Measurements from ENCODE around the gene CYP24A1.
"Not testable (repeated sequence)": the region's sequence is repeated elsewhere in the genome, so short reads cannot be mapped to it uniquely, and the experiment has no call there.

CYP24A1 gene

GRCh38 chr20:54132612-54133433, 41.0 kb downstream of the CYP24A1 start:
- DNase-seq: peak; percentile 99

DNA sequence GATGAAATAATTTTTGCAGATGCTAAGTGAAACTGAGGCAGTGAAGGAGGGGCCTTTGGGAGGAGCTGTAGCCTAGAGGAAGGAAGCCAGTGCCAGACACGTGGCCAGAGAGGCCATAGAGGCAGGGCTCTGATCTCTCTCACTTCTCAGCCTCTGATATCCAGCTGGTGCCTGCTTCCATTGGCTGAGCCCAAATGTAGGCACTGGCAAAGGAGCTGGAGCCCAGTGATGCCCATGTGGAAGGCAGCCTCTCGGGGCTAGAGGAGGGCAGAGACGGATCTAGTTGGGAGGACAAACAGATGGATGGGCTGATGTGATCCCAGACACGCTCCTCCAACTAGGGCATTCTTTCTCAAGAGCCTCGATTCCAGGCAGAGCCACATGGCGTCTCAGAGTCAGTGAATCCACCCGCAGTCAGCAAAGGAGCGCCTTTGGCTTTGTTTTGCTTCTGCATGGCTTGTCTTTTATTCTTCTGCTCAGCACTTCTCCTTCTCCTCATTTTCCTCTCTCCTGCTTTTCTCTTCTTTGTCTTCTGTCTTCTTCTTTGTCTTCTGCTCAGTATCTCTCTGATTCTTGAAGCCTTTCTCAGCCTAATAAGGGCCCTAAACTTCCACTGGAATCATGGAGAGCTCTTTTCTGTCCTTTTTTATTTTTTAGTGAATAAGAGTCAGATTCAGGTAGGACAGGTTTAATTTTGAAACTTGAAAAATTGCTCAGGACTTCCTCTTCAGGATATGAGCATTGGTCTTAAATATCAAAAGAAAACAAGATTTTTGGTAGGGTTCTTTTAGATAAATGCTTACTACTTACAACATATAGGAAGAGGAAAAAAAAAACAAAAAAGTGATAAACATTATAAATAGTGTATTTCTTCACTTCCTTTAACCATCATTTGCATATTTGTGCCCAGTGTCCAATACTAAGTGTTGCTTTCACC, 41.8 kb downstream of the CYP24A1 start:
- DNase-seq: no peak

DNA sequence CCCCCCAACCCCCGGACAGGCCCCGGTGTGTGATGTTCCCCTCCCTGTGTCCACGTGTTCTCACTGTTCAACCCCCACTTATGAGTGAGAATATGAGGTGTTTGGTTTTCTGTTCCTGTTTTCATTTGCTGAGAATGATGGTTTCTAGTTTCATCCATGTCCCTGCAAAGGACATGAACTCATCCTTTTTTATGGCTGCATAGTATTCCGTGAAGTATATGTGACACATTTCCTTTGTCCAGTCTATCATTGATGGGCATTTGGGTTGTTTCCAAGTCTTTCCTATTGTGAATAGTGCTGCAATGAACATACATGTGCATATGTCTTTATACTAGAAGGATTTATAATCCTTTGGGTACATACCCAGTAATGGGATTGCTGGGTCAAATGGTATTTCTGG, 42.7 kb downstream of the CYP24A1 start:
- not testable (repeated sequence) for DNase-seq

GRCh38 chr20:54129350-54129749, 44.4 kb downstream of the CYP24A1 start:
- no peak for DNase-seq

DNA sequence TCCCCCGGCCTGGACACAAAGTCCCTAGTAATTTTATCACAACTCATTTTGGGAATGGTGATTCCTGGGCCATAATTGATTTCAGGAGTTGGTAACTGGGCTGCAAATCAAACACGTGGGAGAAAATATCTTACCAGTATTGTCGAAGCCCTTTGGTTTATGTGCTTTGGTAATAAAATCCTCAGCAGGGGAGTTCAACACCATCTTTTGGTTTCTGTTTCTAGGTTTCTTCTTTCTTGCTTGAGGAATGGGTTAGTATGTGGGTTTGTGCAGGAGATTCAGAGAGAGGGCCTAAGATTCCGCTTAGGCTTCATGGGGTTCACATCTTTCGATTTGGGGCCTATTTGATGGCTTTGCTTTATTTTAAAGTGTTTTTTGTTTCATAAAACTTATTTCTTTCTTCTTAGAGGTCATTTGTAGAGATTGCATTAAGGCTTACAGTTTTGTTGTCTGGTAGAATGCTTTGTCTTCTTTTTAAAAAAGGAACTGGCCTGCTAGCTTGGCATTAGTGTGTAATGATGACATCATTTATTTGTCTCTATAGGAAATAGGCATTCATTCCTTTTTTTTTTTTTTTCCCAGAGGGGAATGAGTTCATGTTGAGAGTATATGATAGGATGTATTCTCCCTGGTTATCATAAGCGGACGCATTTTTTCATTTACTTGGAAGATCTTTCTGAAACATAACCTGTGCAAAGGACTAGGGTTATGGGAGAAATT, 45.8 kb downstream of the CYP24A1 start:
- peak; percentile 34 for DNase-seq

DNA sequence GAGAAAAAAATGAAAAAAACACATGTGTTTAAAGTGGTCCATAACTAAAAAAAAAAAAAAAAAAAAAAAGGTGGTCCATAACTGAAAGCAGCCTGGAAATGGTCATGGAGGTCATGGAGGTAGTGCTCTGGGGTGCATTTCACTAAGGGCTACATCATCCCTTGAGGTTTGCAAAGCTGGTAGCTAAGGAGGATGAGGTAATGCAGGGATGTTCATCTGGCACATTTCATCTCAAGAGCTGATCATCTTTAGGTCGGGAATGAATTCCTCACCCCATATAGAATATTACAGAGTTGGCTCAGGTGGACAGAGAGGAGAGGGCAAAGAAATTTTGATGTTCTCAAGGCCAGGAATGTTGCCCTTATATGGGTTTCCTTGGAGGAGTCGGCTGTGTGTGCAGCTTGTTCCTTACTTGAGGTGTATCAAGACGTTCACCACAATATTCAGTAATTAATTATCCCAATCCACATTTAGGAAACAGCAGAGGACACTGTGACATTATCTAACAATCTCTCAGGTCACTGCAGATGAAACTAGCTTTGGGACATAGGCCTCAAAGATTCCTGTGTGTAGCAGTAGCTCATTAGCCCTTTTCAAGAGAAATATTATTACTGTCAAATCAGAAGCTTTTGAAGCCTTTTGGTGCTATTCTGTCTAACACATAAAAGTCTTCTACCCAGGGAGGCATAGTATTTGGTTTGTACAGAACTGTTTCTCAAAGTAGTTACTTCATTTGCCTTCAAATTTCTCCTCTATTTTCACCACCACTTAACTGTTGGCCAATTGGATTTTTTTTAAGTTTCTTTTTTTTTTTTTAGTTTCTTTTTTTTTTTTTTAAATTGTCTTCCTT, 46.8 kb downstream of the CYP24A1 start:
- no peak for DNase-seq

DNA sequence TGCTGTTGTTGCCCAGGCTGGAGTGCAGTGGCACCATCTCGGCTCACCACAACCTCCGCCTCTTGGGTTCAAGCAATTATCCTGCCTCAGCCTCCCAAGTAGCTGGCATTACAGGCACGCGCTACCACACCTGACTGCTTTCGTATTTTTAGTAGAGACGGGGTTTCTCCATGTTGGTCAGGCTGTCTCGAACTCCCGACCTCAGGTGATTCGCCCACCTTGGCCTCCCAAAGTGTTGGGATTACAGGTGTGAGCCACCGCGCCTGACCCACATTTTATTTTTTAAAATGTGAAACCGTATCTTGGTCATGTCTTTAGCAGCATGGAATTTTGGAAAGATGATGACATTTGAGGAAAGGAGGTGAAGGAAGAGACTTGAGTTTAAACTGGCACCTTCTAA, 47.5 kb downstream of the CYP24A1 start:
- not testable (repeated sequence) for DNase-seq

GRCh38 chr20:54123587-54124180, 50.1 kb downstream of the CYP24A1 start:
- DNase-seq: peak; percentile 98

DNA sequence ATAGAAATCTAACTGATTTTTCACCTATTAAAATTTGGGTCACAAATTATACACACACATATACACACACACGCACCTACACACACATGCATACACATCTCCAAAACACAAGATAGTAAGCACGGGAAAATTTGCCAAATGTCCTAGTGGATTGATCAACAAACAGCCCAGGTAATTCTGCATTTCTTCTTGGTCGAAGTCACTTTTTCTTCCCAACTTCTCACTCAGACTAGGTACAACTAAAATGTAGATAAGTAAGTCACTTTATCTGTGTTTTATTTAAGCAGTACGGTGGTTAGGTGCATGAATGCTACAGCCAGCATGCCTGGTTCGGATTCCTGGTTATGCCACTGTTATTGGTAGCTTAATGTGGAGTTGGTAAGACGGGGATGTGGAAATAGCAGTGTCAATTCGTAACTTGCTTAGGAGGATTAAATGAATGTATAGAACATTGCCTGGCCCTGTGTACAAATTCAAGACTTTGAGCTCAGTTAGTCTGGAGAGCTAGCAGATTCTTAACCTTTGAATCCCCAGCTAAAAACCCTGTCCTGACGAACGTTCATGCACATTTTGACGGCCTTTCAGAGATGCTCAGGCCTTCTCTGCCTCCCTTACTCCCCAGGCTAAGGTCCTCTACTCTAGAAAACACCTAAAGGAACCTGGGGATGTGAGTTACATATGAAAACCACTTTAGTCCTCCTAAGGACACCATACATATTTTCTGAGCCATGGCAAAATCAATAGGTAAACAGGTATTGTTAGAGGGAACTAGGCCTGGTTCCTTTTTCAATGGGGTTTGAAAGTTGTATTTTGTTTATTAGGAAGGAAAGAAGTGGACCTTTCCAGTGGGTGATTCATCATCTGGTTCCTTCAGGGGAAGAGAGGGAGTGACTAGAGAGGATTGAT, 50.9 kb downstream of the CYP24A1 start:
- DNase-seq: no peak

DNA sequence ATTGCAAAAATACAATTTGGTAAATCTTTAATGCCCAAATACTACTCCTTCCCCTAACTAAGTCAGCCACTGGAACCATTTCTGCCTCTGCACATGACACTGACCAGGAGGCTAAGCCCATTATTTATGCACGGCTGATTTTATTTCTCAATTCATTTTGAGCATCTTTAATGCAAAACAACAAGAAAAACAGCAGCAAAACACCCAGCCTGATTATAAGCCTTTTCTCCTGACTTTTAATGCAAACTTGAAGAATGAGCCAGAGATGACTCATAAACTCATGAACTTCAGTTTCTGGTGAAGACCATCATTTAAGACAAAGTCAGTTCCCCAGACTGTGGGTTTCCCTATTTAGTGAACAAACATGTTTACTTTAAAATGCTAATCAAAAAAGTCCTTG, 51.6 kb downstream of the CYP24A1 start:
- DNase-seq: peak; percentile 51

- DNase-seq: no peak
These were observed 54.0 kb downstream of the CYP24A1 start for GRCh38 chr20:54119744-54120143.

GRCh38 chr20:54118220-54119001, 55.4 kb downstream of the CYP24A1 start:
- DNase-seq: no peak

GRCh38 chr20:54116550-54117235, 57.1 kb downstream of the CYP24A1 start:
- no peak for DNase-seq

DNA sequence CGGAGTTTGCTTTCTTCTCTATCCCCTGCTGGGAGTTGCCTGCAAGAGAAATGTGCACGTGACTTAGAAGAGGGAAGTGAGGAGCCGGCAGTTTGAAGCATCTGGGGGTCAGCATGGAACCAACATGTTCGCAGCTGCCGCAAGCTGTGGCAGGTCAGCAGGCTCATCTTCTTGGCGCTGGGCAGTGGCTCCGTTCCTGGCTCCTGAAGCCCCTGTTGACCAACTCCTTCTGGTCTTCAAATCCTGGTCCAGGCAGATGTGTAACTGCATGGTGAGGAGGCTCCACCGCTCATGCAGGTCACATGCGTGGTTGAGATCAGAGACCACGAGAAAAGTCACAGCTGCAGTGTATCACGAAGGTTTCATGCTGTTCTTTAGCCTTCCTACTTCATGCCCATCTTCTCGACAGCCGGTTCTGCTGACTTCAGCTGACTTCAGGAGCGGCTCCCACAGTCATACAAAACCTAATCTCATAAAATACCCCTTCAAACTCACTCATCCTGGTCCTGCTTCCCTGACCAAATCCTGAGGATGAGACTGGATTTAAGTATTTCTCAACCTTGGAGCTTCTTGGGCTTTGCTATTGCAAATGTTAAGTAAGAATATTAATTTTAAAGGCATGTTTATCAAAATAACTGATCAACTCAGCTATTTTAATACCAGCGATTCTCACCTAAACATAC, 58.5 kb downstream of the CYP24A1 start:
- DNase-seq: peak; percentile 25

- no peak for DNase-seq
These were observed 59.7 kb downstream of the CYP24A1 start for GRCh38 chr20:54114109-54114508.

DNA sequence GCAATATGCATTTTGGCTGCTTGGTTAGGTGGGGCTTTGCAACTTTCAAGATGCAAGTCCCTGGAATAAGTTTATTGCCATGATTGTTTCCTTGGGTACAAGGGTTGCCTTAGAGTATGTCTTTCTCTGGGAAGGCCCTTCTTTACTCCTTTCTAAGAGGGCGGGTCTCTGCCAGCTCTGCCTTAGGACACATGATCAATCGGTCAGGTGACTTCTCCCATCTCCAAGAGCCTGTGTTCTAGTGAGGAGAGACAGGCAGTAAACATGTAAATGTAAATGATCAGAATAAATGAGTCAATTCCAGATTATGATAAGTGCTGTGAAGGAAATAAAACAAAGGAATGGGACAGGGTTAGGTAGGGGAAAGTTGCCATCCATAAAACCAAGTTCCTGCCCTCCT, 60.2 kb downstream of the CYP24A1 start:
- DNase-seq: no peak

DNA sequence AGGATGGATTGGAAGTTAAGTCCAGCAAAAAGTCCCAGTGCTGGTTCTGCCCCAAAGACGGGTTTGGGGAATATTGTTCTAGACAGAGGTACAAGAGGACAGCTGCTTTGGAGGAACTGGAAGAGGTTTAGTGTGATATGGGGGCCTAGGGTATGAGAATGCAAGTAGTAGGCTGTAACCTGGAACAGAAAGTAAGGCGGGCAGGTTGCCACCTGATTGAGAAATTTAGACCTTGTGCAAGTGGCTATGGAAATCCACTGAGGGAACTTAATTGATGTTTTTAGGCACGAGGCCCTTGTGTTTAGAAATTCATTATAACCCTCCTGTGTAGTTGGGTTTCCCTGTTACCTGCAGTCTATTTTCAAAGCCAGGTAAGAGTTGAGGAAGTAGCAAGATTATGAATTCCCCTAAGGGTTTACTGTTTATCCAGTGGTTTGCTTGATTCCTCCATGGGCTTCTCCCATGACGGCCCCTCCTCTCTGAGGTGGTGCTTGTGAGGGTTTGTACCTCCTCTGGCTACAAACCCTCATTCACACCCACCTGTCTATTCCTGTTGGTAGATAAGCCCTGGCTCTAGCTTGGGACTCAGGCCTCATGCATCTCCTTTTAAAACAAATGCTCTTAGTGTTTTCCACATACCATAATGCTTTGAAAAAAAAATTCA, 61.4 kb downstream of the CYP24A1 start:
- DNase-seq: no peak

DNA sequence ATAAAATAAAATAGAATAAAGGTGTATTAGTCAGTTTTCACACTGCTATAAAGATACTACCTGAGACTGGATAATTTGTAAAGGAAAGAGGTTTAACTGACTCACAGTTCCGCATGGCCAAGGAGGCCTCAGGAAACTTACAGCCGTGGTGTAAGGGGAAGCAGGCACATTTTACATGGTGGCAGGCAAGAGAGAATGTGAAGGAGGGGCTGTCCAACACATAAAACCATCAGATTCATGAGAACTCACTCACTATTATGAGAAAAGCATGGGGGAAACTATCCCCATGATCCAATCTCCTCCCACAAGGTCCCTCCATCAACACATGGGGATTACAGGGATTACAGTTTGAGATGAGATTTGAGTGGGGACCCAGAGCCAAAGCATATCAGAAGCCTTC, 62.3 kb downstream of the CYP24A1 start:
- DNase-seq: no peak

Data from fibroblast of upper back skin (primary cell).